ENCODE measurements around the gene SP5.

Gene SP5

DNA sequence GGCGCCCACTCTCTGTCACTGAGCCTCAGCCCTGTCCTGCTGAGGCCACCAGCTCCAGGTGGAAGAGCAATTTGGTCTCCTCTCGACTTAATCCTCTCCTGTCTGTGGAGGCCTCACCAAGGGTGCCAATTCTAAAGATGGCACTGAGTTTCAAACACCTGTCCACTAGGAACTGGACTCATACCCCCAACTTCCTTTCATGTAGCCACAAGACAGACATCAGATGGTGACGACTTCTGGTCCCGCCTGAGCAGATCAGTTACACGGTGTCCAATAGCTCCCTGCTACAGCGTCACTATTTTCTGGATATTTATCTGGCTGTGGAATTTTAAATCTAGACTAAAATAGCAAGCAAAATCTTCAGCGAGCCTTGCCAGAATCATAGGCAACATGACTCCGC is 24.5 kb upstream of the SP5 start:
- no peak overlapping the region for H3K9ac ChIP-seq (ENCODE audit: low read length)
- no peak overlapping the region for H2BK5ac ChIP-seq (ENCODE audit: low read depth, low read length, poor library complexity, severe bottlenecking)
- H3K27ac ChIP-seq (ENCODE audit: low read length, poor library complexity, severe bottlenecking): no peak overlapping the region
- no peak overlapping the region for H2BK120ac ChIP-seq (ENCODE audit: low read depth, low read length)
- H3K9me3 ChIP-seq (ENCODE audit: control insufficient read depth, low read length): no peaks in the 10 kb centered on the region
- no peak overlapping the region for H3K4me2 ChIP-seq (ENCODE audit: low read length, poor library complexity, severe bottlenecking)
- no peak overlapping the region for H3K4ac ChIP-seq (ENCODE audit: low read depth in 1 of 2, low read length in 2 of 2)
- no peaks in the 10 kb centered on the region for H3K79me1 ChIP-seq (replicated peaks; ENCODE audit: low read length, poor library complexity, severe bottlenecking)
- no peak overlapping the region for H2AFZ ChIP-seq (ENCODE audit: low read depth, low read length)
- H3K4me3 ChIP-seq (ENCODE audit: insufficient read depth in 1 of 2, low read depth in 1 of 2, low read length in 2 of 2): no peak overlapping the region
- no peak overlapping the region for H4K8ac ChIP-seq (ENCODE audit: low read length)
- 94% methylated on average over 8 of the region's 8 CpGs for WGBS
- H2BK12ac ChIP-seq (ENCODE audit: low read length in 2 of 2): no peak overlapping the region
- no peaks in the 10 kb centered on the region for H3K27me3 ChIP-seq (ENCODE audit: control insufficient read depth in 1 of 2, insufficient read depth in 1 of 2, low read length in 2 of 2)
- DNase-seq: no peak
- H2AK5ac ChIP-seq (ENCODE audit: low read length, severe bottlenecking): no peak overlapping the region
- no peaks in the 10 kb centered on the region for H3K36me3 ChIP-seq (ENCODE audit: control insufficient read depth in 1 of 2, insufficient read depth in 2 of 2, low read depth in 1 of 2, low read length in 2 of 2)
- no peak overlapping the region for H3K23ac ChIP-seq (ENCODE audit: low read length in 2 of 2)
- H4K91ac ChIP-seq (ENCODE audit: low read length): no peak overlapping the region
- H3K18ac ChIP-seq (ENCODE audit: low read depth in 1 of 2, low read length in 2 of 2): no peak overlapping the region
- H3K4me1 ChIP-seq (ENCODE audit: control insufficient read depth, insufficient read depth, low read depth, low read length): peaks cover 4% of the 10 kb centered on the region
- H3K14ac ChIP-seq (ENCODE audit: low read length in 2 of 2): no peak overlapping the region
- no peak overlapping the region for H2BK15ac ChIP-seq (ENCODE audit: low read depth, poor library complexity, severe bottlenecking)

DNA sequence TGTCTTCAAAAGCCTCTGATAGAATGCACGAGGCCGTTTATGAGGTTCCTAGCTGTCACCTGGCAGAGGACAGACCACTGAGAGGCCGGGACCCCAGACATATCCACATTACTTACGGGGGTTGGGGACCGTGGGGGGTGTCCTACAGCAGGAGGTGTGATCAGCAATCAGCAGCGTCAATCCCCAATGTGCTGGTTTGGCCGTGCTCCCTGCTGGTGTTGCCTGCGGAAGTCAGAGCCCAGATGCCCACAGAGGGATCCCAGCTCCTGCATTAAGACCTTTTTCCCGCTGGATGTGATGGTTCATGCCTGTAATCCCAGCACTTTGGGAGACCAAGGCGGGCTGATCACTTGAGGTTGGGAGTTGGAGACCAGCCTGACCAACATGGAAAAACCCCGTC is 20.8 kb upstream of the SP5 start:
- no peak overlapping the region for H3K18ac ChIP-seq (ENCODE audit: low read depth in 1 of 2, low read length in 2 of 2)
- H2BK15ac ChIP-seq (ENCODE audit: low read depth, poor library complexity, severe bottlenecking): no peak overlapping the region
- H3K27me3 ChIP-seq (ENCODE audit: control insufficient read depth in 1 of 2, insufficient read depth in 1 of 2, low read length in 2 of 2): no peaks in the 10 kb centered on the region
- H3K9ac ChIP-seq (ENCODE audit: low read length): no peak overlapping the region
- no peaks in the 10 kb centered on the region for H3K36me3 ChIP-seq (ENCODE audit: control insufficient read depth in 1 of 2, insufficient read depth in 2 of 2, low read depth in 1 of 2, low read length in 2 of 2)
- no peak overlapping the region for H3K27ac ChIP-seq (ENCODE audit: low read length, poor library complexity, severe bottlenecking)
- H2BK120ac ChIP-seq (ENCODE audit: low read depth, low read length): no peak overlapping the region
- no peak overlapping the region for H3K23ac ChIP-seq (ENCODE audit: low read length in 2 of 2)
- H2BK5ac ChIP-seq (ENCODE audit: low read depth, low read length, poor library complexity, severe bottlenecking): no peak overlapping the region
- 67% methylated on average over 11 of the region's 11 CpGs for WGBS
- no peaks in the 10 kb centered on the region for H3K9me3 ChIP-seq (ENCODE audit: control insufficient read depth, low read length)
- no peak overlapping the region for H3K14ac ChIP-seq (ENCODE audit: low read length in 2 of 2)
- H3K4ac ChIP-seq (ENCODE audit: low read depth in 1 of 2, low read length in 2 of 2): no peak overlapping the region
- no peak overlapping the region for H3K4me3 ChIP-seq (ENCODE audit: insufficient read depth in 1 of 2, low read depth in 1 of 2, low read length in 2 of 2)
- H2BK12ac ChIP-seq (ENCODE audit: low read length in 2 of 2): no peak overlapping the region
- no peaks in the 10 kb centered on the region for H3K79me1 ChIP-seq (replicated peaks; ENCODE audit: low read length, poor library complexity, severe bottlenecking)
- no peak overlapping the region for H4K8ac ChIP-seq (ENCODE audit: low read length)
- no peak overlapping the region for H4K91ac ChIP-seq (ENCODE audit: low read length)
- peaks cover 4% of the 10 kb centered on the region for H3K4me1 ChIP-seq (ENCODE audit: control insufficient read depth, insufficient read depth, low read depth, low read length)
- DNase-seq: no peak
- no peak overlapping the region for H2AFZ ChIP-seq (ENCODE audit: low read depth, low read length)
- H2AK5ac ChIP-seq (ENCODE audit: low read length, severe bottlenecking): no peak overlapping the region
- no peak overlapping the region for H3K4me2 ChIP-seq (ENCODE audit: low read length, poor library complexity, severe bottlenecking)

DNA sequence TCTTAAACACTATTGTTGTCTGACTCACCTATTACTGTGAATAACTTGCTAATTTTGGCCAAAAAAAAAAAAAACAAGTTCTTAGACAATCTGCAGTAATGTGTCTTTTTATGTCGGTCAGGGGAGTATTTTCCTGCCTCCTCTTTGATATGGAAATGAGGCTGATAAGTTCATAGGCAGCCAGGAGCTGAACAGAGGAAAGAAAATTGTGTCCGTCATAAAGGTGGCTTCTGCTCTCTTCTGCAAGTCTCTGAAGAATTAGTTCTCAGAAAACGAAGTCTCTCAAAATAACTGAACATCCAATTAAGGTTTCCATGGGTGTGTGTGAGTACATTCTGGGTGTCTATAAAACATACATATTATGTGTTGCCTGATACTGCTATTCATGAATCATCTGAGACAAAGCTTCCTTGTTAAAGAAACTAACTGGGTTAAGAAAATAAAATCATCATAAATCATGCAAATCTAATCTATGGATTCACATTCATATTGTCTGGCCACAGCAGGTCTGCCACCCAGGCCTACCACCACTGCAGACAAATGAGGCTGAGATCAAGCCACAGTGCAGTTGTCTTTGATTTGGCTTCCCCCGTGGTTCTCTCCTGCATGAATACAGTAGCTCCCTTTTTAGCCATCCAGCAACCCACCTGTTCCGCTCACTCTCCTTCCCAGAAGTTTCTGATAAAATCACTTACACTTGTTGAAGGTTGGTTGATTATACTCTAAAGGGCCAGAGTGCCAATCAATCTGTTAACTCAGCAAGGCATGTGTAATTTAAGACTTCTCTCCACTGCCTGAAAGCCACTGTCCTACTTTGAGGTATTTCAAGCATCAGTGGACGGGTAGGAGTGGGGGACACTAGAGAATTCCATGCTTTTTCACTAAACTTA is 19.4 kb upstream of the SP5 start:
- Histone ChIP-seq H2AFZ (ENCODE audit: low read depth, low read length) (no peak overlapping the region), H3K23ac (ENCODE audit: low read length in 2 of 2) (no peak overlapping the region), H2BK120ac (ENCODE audit: low read depth, low read length) (no peak overlapping the region), H3K4me3 (ENCODE audit: insufficient read depth in 1 of 2, low read depth in 1 of 2, low read length in 2 of 2) (no peak overlapping the region), H3K4me2 (ENCODE audit: low read length, poor library complexity, severe bottlenecking) (no peak overlapping the region), H2AK5ac (ENCODE audit: low read length, severe bottlenecking) (no peak overlapping the region), H2BK12ac (ENCODE audit: low read length in 2 of 2) (no peak overlapping the region), H2BK5ac (ENCODE audit: low read depth, low read length, poor library complexity, severe bottlenecking) (no peak overlapping the region), H3K36me3 (ENCODE audit: control insufficient read depth in 1 of 2, insufficient read depth in 2 of 2, low read depth in 1 of 2, low read length in 2 of 2) (no peaks in the 10 kb centered on the region), H3K27me3 (ENCODE audit: control insufficient read depth in 1 of 2, insufficient read depth in 1 of 2, low read length in 2 of 2) (no peaks in the 10 kb centered on the region), H3K9ac (ENCODE audit: low read length) (no peak overlapping the region), H3K27ac (ENCODE audit: low read length, poor library complexity, severe bottlenecking) (no peak overlapping the region), H3K9me3 (ENCODE audit: control insufficient read depth, low read length) (no peaks in the 10 kb centered on the region), H3K14ac (ENCODE audit: low read length in 2 of 2) (no peak overlapping the region), H3K4me1 (ENCODE audit: control insufficient read depth, insufficient read depth, low read depth, low read length) (peaks cover 4% of the 10 kb centered on the region), H3K79me1 (replicated peaks; ENCODE audit: low read length, poor library complexity, severe bottlenecking) (no peaks in the 10 kb centered on the region), H2BK15ac (ENCODE audit: low read depth, poor library complexity, severe bottlenecking) (no peak overlapping the region), H4K91ac (ENCODE audit: low read length) (no peak overlapping the region), H3K4ac (ENCODE audit: low read depth in 1 of 2, low read length in 2 of 2) (no peak overlapping the region), H4K8ac (ENCODE audit: low read length) (no peak overlapping the region), H3K18ac (ENCODE audit: low read depth in 1 of 2, low read length in 2 of 2) (no peak overlapping the region)
- WGBS: 58% methylated on average over 4 of the region's 6 CpGs
- no peak for DNase-seq

DNA sequence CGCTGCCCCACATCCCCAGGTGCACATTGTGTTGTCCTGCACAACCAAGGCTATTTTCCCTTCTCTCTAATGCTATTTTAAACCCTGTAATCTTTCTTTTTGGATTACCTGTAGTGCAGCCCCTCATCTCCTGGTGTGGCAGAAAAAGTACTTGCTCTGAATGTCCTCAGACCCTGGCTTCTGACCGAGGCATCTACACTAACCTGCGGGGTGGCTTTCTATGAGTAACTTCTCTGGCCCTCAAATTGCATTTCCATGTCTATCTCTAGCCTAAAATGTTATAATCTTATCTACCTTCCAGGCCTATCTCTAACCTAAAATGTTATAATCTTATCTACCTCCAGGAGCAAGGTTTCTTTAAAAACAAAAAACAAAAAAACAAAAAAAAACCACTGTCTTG is 18.2 kb upstream of the SP5 start:
- no peak overlapping the region for H3K4me2 ChIP-seq (ENCODE audit: low read length, poor library complexity, severe bottlenecking)
- DNase-seq: no peak
- no peak overlapping the region for H4K91ac ChIP-seq (ENCODE audit: low read length)
- no peak overlapping the region for H3K9ac ChIP-seq (ENCODE audit: low read length)
- no peak overlapping the region for H3K14ac ChIP-seq (ENCODE audit: low read length in 2 of 2)
- H3K4ac ChIP-seq (ENCODE audit: low read depth in 1 of 2, low read length in 2 of 2): no peak overlapping the region
- H3K4me1 ChIP-seq (ENCODE audit: control insufficient read depth, insufficient read depth, low read depth, low read length): peaks cover 4% of the 10 kb centered on the region
- H3K23ac ChIP-seq (ENCODE audit: low read length in 2 of 2): no peak overlapping the region
- H2AK5ac ChIP-seq (ENCODE audit: low read length, severe bottlenecking): no peak overlapping the region
- no peak overlapping the region for H4K8ac ChIP-seq (ENCODE audit: low read length)
- no peak overlapping the region for H2BK15ac ChIP-seq (ENCODE audit: low read depth, poor library complexity, severe bottlenecking)
- no peak overlapping the region for H3K18ac ChIP-seq (ENCODE audit: low read depth in 1 of 2, low read length in 2 of 2)
- no peak overlapping the region for H2BK5ac ChIP-seq (ENCODE audit: low read depth, low read length, poor library complexity, severe bottlenecking)
- no peak overlapping the region for H2AFZ ChIP-seq (ENCODE audit: low read depth, low read length)
- no peaks in the 10 kb centered on the region for H3K36me3 ChIP-seq (ENCODE audit: control insufficient read depth in 1 of 2, insufficient read depth in 2 of 2, low read depth in 1 of 2, low read length in 2 of 2)
- H3K27me3 ChIP-seq (ENCODE audit: control insufficient read depth in 1 of 2, insufficient read depth in 1 of 2, low read length in 2 of 2): peaks cover 0 to 2% of the 10 kb centered on the region in 2 experiments
- no peaks in the 10 kb centered on the region for H3K79me1 ChIP-seq (replicated peaks; ENCODE audit: low read length, poor library complexity, severe bottlenecking)
- no peak overlapping the region for H3K4me3 ChIP-seq (ENCODE audit: insufficient read depth in 1 of 2, low read depth in 1 of 2, low read length in 2 of 2)
- H3K27ac ChIP-seq (ENCODE audit: low read length, poor library complexity, severe bottlenecking): no peak overlapping the region
- whole genome bisulfite sequencing: 61% methylated on average over 3 of the region's 3 CpGs
- no peaks in the 10 kb centered on the region for H3K9me3 ChIP-seq (ENCODE audit: control insufficient read depth, low read length)
- no peak overlapping the region for H2BK120ac ChIP-seq (ENCODE audit: low read depth, low read length)
- no peak overlapping the region for H2BK12ac ChIP-seq (ENCODE audit: low read length in 2 of 2)

Data from mesenchymal stem cell (in vitro differentiated cells and primary cell).